IgD-negative memory B cell (primary cell): ENCODE measurements around the gene GPC5. TPM values are rescaled to one million over a fixed set of nuclear protein-coding genes. Genes with fewer than 3 reads are reported as not detected.
A peak's percentile ranks its signal among the peaks of the same experiment; 100 is the strongest.
"Not testable (repeated sequence)": the region's sequence is repeated elsewhere in the genome, so short reads cannot be mapped to it uniquely, and the experiment has no call there.

Source experiments
- H3K27ac Mint-ChIP-seq, 3 donors: one replicate each; pipeline ENCODE4 v1.8.0; 2020 to 2022; ENCODE audit warnings: mild to moderate bottlenecking in 3 of 3, mixed read lengths in 3 of 3, moderate library complexity in 1 of 3
- H3K27me3 Mint-ChIP-seq: one replicate; pipeline ENCODE4 v1.8.0; 2021; ENCODE audit warnings: mixed read lengths
- H3K36me3 Mint-ChIP-seq: one replicate; pipeline ENCODE4 v1.8.0; 2020; ENCODE audit warnings: mild to moderate bottlenecking, mixed read lengths
- H3K4me1 Mint-ChIP-seq, 3 donors: one replicate each; pipeline ENCODE4 v1.8.0; 2020 to 2022; ENCODE audit warnings: mixed read lengths in 3 of 3, mild to moderate bottlenecking in 1 of 3
- H3K4me3 Mint-ChIP-seq, 4 donors: one replicate each; pipeline ENCODE4 v1.8.0; 2020 to 2022; ENCODE audit warnings: mild to moderate bottlenecking in 4 of 4, mixed read lengths in 4 of 4, moderate library complexity in 3 of 4
- H3K9me3 Mint-ChIP-seq, 3 donors: one replicate each; pipeline ENCODE4 v1.8.0; 2020 to 2021; ENCODE audit warnings: mixed read lengths in 3 of 3, mild to moderate bottlenecking in 1 of 3
- polyA plus RNA-seq: library from polyadenylated mRNA; unstranded; fragments of 300-500 nt; fragmentation: Illumina TruSeq; gene quantifications from one replicate; pipeline ENCODE4 v1.2.3, GENCODE V29; 2021

Gene GPC5
- polyA plus RNA-seq, 1 donor from 2014 or later, result 0.24 TPM

DNA sequence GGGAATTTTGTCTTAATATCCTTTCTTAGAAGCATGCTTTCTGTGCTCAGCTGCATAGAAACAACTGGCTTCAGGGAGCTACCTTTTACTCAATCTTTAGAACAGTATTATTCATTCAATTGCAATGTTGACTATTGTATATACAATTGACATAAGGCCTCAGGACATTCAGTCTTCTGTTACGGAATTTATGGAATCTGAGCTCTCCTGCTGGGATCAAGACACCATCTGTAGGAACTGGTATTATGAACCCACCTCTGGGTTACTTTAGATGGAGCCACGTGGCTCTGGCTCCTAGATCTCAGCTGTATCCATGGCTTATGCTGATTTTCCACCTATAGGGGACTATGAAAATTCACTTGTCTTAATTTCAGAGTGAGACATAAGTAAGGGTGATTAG lies 1112.0 kb downstream of the GPC5 start:
- peaks cover 2 to 4% (median 4%) of the 10 kb centered on the region in 3 donors for H3K9me3 Mint-ChIP-seq
- H3K4me3 Mint-ChIP-seq, result no peak overlapping the region
- H3K36me3 Mint-ChIP-seq, result no peaks in the 10 kb centered on the region
- H3K27ac Mint-ChIP-seq, result no peak overlapping the region
- no peaks in the 10 kb centered on the region for H3K4me1 Mint-ChIP-seq
- no peaks in the 10 kb centered on the region for H3K27me3 Mint-ChIP-seq

- no peak overlapping the region for H3K27ac Mint-ChIP-seq
- H3K36me3 Mint-ChIP-seq, result no peaks in the 10 kb centered on the region
- no peaks in the 10 kb centered on the region for H3K4me1 Mint-ChIP-seq
- H3K9me3 Mint-ChIP-seq, result peaks cover 4% of the 10 kb centered on the region in 3 donors
- no peak overlapping the region for H3K4me3 Mint-ChIP-seq
- no peaks in the 10 kb centered on the region for H3K27me3 Mint-ChIP-seq
These were observed 1114.4 kb downstream of the GPC5 start for GRCh38 chr13:92512852-92513251.

GRCh38 chr13:92513672-92514071 lies 1115.3 kb downstream of the GPC5 start:
- Mint-ChIP-seq H3K27ac (no peak overlapping the region), H3K4me1 (no peaks in the 10 kb centered on the region), H3K27me3 (no peaks in the 10 kb centered on the region)

GRCh38 chr13:92514420-92515125 lies 1116.2 kb downstream of the GPC5 start:
- Mint-ChIP-seq H3K27me3 (no peaks in the 10 kb centered on the region), H3K9me3 (peaks cover 4 to 8% (median 6%) of the 10 kb centered on the region in 3 donors), H3K36me3 (no peaks in the 10 kb centered on the region), H3K4me1 (no peaks in the 10 kb centered on the region), H3K4me3 (no peak overlapping the region), H3K27ac (no peak overlapping the region)

More at GRCh38 chr13:92513672-92514071, 1115.3 kb downstream of the GPC5 start:
- Mint-ChIP-seq H3K36me3 (no peaks in the 10 kb centered on the region), H3K9me3 (peaks cover 4 to 8% (median 6%) of the 10 kb centered on the region in 3 donors), H3K4me3 (no peak overlapping the region)

GRCh38 chr13:92516878-92517277 lies 1118.5 kb downstream of the GPC5 start:
- not testable (repeated sequence) for H3K27me3 Mint-ChIP-seq, H3K4me1 Mint-ChIP-seq, H3K27ac Mint-ChIP-seq, H3K36me3 Mint-ChIP-seq
- Mint-ChIP-seq H3K9me3 (peaks cover 6 to 15% (median 8%) of the 10 kb centered on the region in 3 donors), H3K4me3 (peak overlapping the region in 1 of 4 donors; percentile 12)

DNA sequence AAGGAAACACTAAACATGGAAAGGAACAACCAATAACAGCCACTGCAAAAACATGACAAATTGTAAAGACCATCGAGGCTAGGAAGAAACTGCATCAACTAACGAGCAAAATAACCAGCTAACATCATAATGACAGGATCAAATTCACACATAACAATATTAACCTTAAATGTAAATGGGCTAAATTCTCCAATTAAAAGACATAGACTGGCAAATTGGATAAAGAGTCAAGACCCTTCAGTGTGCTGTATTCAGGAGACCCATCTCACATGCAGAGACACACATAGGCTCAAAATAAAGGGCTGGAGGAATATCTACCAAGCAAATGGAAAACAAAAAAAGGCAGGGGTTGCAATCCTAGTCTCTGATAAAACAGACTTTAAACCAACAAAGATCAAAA lies 1120.2 kb downstream of the GPC5 start:
- H3K27ac Mint-ChIP-seq, H3K4me1 Mint-ChIP-seq, H3K36me3 Mint-ChIP-seq, H3K4me3 Mint-ChIP-seq, H3K27me3 Mint-ChIP-seq: not testable (repeated sequence)
- H3K9me3 Mint-ChIP-seq, result peaks cover 4 to 15% (median 8%) of the 10 kb centered on the region in 3 donors

GRCh38 chr13:92530364-92530763 lies 1131.9 kb downstream of the GPC5 start:
- Mint-ChIP-seq H3K36me3 (no peaks in the 10 kb centered on the region), H3K4me1 (no peaks in the 10 kb centered on the region), H3K27ac (no peak overlapping the region), H3K4me3 (no peak overlapping the region), H3K9me3 (peaks cover 2 to 18% (median 2%) of the 10 kb centered on the region in 3 donors), H3K27me3 (no peaks in the 10 kb centered on the region)

DNA sequence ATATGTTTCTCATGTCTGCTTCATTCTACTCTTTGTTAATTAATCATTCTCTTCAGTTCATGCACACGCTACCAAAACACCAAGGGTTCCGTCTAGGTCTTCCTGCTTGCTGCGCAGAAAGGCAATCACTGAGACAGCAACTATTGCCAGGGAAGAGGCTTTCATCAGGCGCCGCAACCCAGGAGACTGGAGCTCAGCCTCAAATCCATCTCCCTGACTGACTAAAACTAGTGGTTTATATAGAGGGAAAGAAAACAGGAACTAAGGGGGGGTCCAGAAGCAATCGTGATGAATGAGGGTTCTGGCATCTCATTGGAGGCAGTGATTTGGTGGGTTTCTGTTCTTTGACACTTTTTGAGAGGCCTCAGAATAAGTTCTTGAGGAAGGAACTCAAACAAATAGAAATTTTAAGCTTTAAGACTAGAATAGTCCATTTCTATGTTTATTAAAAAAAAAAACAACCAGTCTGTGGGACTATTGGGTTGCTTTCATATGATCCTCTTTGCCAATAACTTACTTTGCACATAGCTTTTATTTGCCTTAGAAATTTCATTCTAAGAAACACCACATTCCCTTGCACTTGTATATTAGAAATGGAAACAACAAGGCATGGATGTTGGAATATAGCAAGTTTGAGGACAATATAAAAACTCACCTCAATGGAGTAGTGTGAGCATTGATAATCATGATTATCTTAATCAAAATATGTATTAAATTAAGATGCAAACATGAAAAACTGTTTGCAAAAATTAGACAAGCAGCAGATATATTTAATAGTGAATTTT lies 1137.0 kb downstream of the GPC5 start:
- Mint-ChIP-seq H3K27ac (no peak overlapping the region), H3K27me3 (no peaks in the 10 kb centered on the region), H3K9me3 (peaks cover 2 to 10% (median 3%) of the 10 kb centered on the region in 3 donors), H3K4me1 (no peaks in the 10 kb centered on the region), H3K36me3 (no peaks in the 10 kb centered on the region), H3K4me3 (no peak overlapping the region)

DNA sequence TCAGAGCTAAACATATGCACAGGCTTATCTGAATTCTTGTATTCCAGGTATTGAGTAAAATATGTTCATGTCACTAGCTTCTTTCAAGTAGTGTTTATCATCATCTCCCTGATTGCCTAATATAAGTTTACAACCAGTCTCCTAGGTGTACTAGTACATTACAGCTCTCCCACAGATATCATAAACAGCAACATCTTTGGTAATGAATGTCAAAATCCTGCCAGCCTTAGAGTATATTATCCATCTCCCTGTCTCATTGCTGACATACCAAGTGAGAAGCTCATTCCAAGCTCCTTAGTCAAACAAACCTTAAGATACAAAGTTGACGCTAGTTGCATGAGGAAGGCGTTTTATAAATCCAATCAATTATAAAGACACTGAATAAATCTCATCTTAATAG lies 1139.0 kb downstream of the GPC5 start:
- H3K4me1 Mint-ChIP-seq, result no peaks in the 10 kb centered on the region
- H3K27ac Mint-ChIP-seq, result no peak overlapping the region
- peaks cover 2% of the 10 kb centered on the region for H3K36me3 Mint-ChIP-seq
- H3K27me3 Mint-ChIP-seq, result no peaks in the 10 kb centered on the region
- H3K4me3 Mint-ChIP-seq, result no peak overlapping the region
- peaks cover 0 to 16% (median 5%) of the 10 kb centered on the region in 3 donors for H3K9me3 Mint-ChIP-seq

DNA sequence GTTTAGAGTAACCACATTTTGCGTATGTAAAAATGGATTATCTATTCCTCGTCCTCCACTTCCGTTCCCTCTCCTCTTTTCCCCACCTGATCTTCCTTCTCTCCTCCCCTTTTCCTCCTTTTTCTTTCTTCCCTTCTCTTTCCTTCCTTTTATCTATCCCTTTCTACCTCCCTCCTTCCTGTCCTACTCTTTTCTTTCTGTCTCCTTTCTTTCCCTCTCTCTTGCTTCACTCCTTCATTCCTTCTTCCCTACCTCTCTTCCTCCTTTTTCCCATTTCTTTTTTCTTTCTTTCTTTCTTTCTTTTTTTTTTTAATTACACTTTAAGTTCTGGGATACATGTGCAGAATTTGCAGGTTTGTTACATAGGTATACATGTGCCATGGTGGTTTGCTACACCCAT lies 1139.7 kb downstream of the GPC5 start:
- Mint-ChIP-seq H3K27me3 (no peaks in the 10 kb centered on the region), H3K4me1 (no peaks in the 10 kb centered on the region), H3K27ac (no peak overlapping the region), H3K9me3 (peaks cover 0 to 20% (median 7%) of the 10 kb centered on the region in 3 donors), H3K4me3 (no peak overlapping the region), H3K36me3 (peaks cover 2% of the 10 kb centered on the region)

GRCh38 chr13:92539148-92539547 lies 1140.7 kb downstream of the GPC5 start:
- H3K27me3 Mint-ChIP-seq, H3K4me3 Mint-ChIP-seq, H3K36me3 Mint-ChIP-seq, H3K4me1 Mint-ChIP-seq, H3K27ac Mint-ChIP-seq: not testable (repeated sequence)
- peaks cover 2 to 20% (median 6%) of the 10 kb centered on the region in 3 donors for H3K9me3 Mint-ChIP-seq

DNA sequence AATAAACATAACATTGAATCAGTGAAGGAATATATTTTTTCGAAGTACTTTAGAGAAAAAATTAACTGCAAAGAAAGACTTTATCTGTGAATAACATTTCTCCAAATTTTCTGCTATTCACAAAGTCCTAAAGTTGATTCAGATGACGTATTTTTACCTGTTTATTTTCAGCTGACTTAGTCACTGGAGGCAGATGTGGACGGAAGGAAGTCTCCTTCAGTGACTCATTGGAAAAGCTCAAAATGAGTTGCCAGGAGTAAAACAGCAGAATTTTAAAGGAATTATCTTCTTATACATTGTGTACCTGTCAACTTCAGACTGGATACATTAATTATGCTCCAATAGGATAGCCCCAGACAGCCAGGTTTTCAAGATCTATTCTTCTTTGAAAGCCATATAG lies 1148.8 kb downstream of the GPC5 start:
- Mint-ChIP-seq H3K36me3 (no peaks in the 10 kb centered on the region), H3K4me1 (no peaks in the 10 kb centered on the region), H3K27me3 (no peaks in the 10 kb centered on the region), H3K27ac (no peak overlapping the region), H3K4me3 (no peak overlapping the region), H3K9me3 (peaks cover 2 to 6% (median 2%) of the 10 kb centered on the region in 3 donors)

DNA sequence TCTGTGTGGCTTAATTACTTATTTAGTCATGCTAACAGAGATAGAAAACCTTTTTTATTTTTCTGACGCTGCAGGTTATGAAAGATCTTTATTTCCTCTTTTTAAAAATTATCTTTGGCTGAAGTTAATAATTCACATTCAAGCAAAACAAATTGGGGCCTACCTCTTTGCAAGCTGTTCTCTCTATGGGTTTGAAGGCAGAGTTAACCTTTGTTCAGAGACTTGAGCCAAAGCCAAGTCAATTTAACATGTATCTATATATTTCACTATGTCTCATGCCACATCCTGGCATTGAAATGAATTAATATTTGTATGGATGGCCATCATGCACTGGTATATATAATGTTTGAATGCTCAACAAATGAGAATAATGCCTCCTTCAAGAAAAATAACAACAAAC lies 1150.9 kb downstream of the GPC5 start:
- Mint-ChIP-seq H3K4me3 (no peak overlapping the region), H3K27ac (no peak overlapping the region), H3K36me3 (no peaks in the 10 kb centered on the region), H3K4me1 (no peaks in the 10 kb centered on the region), H3K27me3 (no peaks in the 10 kb centered on the region), H3K9me3 (peaks cover 0 to 8% (median 0%) of the 10 kb centered on the region in 3 donors)

- H3K4me1 Mint-ChIP-seq, result no peaks in the 10 kb centered on the region
- H3K36me3 Mint-ChIP-seq, result no peaks in the 10 kb centered on the region
- no peak overlapping the region for H3K27ac Mint-ChIP-seq
- H3K27me3 Mint-ChIP-seq, result no peaks in the 10 kb centered on the region
- peaks cover 0 to 8% (median 0%) of the 10 kb centered on the region in 3 donors for H3K9me3 Mint-ChIP-seq
- H3K4me3 Mint-ChIP-seq, result no peak overlapping the region
These were observed 1155.2 kb downstream of the GPC5 start for GRCh38 chr13:92553470-92554114.

DNA sequence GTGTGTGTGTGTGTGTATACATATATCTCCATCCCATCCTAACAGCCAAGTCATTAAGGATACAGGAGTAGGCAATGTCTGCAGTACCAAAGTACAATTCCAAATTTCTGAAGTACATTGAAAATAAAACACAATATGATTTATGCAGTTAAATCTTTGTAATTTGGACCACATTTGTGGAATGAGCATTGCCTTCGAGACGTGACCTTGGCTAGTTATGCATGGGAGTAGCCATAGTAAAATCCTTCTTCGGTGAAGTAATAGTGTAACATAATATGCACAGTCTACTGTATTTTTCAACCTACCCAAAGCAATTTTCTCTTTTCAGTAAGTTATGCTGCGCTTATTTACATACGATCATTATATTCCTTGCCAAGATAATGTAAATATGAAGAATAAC lies 1162.5 kb downstream of the GPC5 start:
- Mint-ChIP-seq H3K4me1 (no peaks in the 10 kb centered on the region), H3K36me3 (no peaks in the 10 kb centered on the region), H3K27ac (no peak overlapping the region), H3K27me3 (no peaks in the 10 kb centered on the region), H3K4me3 (no peak overlapping the region), H3K9me3 (peaks cover 0 to 3% (median 0%) of the 10 kb centered on the region in 3 donors)
